WERI-Rb-1 (cell line): ENCODE measurements around the gene ST8SIA6.
A peak's percentile ranks its signal among the peaks of the same experiment; 100 is the strongest.

Source experiments
- DNase-seq: peaks from one replicate; pipeline ENCODE4 v3.0.0-alpha.2; 2020
- H3K27ac ChIP-seq: fragments of 250-450 bp; sonication (Bioruptor Pico); 2 replicates; pipeline ENCODE4 v1.5.1; 2020; ENCODE audit warnings: mild to moderate bottlenecking, moderate library complexity
- H3K27me3 ChIP-seq: fragments of 250-450 bp; sonication (Bioruptor Pico); 2 replicates; pipeline ENCODE4 v1.5.1; 2021; ENCODE audit warnings: mild to moderate bottlenecking, low read depth, moderate library complexity; ENCODE audit not compliant: insufficient read depth, severe bottlenecking
- H3K36me3 ChIP-seq: fragments of 250-450 bp; sonication (Bioruptor Pico); 2 replicates; pipeline ENCODE4 v1.5.1; 2020; ENCODE audit warnings: mild to moderate bottlenecking, moderate library complexity
- H3K4me3 ChIP-seq: 2 replicates; pipeline ENCODE4 v1.5.1; 2011; ENCODE audit warnings: low read depth, mild to moderate bottlenecking, control low read depth, low read length
- H3K9me3 ChIP-seq: fragments of 250-450 bp; sonication (Bioruptor Pico); 2 replicates; pipeline ENCODE4 v1.5.1; 2021; ENCODE audit warnings: mild to moderate bottlenecking, moderate library complexity; ENCODE audit not compliant: severe bottlenecking
- TF ChIP-seq, protein P1 (sequence below): IDR thresholded peaks from 2 replicates; pipeline ENCODE4 v1.5.1; 2011; ENCODE audit warnings: low read depth, mild to moderate bottlenecking, control low read depth, inconsistent platforms, low read length

ST8SIA6 gene

GRCh38 chr10:17307123-17307522 is 147.3 kb downstream of the ST8SIA6 start:
- H3K27me3 ChIP-seq = no peaks in the 10 kb centered on the region
- no peaks in the 10 kb centered on the region for H3K9me3 ChIP-seq
- TF ChIP-seq, protein P1, sequence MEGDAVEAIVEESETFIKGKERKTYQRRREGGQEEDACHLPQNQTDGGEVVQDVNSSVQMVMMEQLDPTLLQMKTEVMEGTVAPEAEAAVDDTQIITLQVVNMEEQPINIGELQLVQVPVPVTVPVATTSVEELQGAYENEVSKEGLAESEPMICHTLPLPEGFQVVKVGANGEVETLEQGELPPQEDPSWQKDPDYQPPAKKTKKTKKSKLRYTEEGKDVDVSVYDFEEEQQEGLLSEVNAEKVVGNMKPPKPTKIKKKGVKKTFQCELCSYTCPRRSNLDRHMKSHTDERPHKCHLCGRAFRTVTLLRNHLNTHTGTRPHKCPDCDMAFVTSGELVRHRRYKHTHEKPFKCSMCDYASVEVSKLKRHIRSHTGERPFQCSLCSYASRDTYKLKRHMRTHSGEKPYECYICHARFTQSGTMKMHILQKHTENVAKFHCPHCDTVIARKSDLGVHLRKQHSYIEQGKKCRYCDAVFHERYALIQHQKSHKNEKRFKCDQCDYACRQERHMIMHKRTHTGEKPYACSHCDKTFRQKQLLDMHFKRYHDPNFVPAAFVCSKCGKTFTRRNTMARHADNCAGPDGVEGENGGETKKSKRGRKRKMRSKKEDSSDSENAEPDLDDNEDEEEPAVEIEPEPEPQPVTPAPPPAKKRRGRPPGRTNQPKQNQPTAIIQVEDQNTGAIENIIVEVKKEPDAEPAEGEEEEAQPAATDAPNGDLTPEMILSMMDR = no peak
- no peak overlapping the region for H3K27ac ChIP-seq
- no peak for DNase-seq
- H3K36me3 ChIP-seq = no peaks in the 10 kb centered on the region
- no peak overlapping the region for H3K4me3 ChIP-seq

DNA sequence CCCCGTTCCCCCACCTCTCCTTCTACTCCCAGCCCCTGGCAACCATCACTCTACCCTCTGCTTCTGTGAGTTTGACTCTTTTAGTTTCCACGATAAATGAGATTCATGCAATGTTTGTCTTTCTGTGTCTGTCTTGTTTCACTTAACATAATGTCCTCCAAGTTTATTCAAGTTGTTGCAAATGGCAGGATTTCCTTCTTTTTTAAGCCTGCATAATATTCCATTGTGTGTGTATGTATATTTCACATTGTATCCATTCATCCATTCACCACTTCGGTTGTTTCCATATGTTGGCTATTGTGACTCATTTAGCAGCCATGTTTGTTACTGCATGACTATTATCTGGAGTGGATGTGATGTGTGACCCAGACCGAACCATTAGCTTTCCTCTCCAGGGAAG is 162.0 kb downstream of the ST8SIA6 start:
- Histone ChIP-seq H3K36me3 (no peaks in the 10 kb centered on the region), H3K27ac (no peak overlapping the region), H3K4me3 (no peak overlapping the region), H3K27me3 (no peaks in the 10 kb centered on the region), H3K9me3 (no peaks in the 10 kb centered on the region)
- TF ChIP-seq, protein P1 = no peak
- no peak for DNase-seq

DNA sequence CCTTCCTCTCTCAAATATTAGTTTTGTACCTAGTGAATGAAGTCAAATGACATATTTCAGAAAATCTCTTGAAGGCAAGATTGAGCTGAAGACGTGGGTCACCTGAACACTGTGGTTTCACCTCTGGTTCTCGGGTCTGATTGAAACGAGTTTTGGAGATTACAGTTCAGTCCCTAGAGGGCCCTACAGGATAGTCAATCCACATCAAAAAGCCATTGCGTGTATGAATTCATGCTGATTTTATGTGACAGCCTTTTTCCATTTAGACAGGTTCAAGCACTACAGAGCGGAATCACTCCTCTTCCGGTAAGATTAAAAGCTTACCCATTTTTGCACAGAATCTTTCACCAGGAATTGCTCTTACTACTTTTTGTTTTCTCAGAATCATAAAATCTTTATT is 164.2 kb downstream of the ST8SIA6 start:
- Histone ChIP-seq H3K27me3 (no peaks in the 10 kb centered on the region), H3K27ac (no peak overlapping the region), H3K36me3 (no peaks in the 10 kb centered on the region), H3K4me3 (no peak overlapping the region), H3K9me3 (no peaks in the 10 kb centered on the region)
- DNase-seq = peak; percentile 8
- TF ChIP-seq, protein P1 = no peak

DNA sequence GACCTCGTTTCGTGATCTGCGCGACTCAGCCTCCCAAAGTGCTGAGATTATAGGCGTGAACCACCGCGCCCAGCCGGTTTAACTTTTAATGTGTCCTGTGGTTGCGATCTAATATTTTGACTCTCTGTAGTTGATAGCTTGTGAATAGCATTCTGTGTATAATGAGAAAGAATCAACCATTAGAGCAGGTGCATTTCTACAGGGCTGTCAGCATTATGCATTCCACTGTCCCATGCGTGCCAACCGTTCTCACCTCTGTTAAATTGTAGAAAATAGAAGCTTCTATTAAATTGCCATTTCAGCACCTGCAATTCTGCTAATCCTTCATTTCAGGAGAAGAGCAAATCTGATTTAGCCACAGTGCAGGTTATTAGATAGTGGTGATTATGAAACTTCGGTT is 164.6 kb downstream of the ST8SIA6 start:
- Histone ChIP-seq H3K27me3 (no peaks in the 10 kb centered on the region), H3K36me3 (no peaks in the 10 kb centered on the region), H3K4me3 (no peak overlapping the region), H3K27ac (no peak overlapping the region), H3K9me3 (no peaks in the 10 kb centered on the region)
- no peak for DNase-seq
- TF ChIP-seq, protein P1 = no peak

DNA sequence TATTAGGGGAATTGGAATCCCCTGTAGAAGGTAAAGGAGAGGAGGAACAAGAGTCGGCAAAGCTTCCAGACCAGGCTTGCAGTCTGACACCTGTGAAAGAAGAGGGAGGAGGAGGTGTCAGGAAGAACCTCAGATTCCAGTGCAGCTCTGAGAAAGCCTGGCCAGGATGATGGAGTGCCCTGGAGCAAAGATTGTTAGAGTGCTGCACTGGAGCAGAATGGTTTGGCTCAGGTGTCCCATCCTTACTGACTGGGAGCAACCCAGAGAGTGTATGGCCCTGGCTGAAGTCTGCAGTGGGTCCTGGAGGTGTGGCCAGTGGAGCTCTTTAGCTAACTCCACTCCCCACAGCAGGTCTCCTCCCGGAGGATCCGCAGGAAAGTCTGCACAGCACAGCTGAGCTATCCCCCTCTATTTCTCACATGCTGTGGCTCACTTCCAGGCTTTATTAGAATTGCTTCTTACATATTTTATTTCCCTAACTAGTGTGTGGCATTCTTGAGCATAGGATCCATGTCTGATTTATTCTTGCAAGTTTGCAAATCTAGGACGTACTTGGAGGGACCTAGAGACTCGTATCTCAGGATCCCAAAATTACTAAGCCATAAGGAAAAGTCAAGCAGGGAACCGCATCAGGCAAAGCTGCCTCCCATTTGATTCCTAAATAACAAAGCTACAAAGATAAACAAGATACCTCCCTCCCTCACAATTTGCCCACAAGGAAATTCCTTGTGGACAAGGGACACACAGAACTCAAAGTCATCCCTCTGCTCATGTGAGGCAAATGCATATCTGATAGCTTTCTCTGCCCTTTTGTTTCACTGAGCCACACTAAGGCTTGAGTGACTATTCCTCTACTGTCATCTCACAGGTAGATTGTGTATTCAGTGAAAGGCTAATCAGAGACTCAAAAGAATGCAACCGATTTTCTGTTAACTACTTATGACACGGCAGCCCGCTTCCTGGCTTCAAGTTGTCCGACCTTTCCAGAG is 167.5 kb downstream of the ST8SIA6 start:
- no peaks in the 10 kb centered on the region for H3K36me3 ChIP-seq
- no peaks in the 10 kb centered on the region for H3K9me3 ChIP-seq
- no peak overlapping the region for H3K4me3 ChIP-seq
- no peak overlapping the region for H3K27ac ChIP-seq
- TF ChIP-seq, protein P1 = no peak
- no peak for DNase-seq
- no peaks in the 10 kb centered on the region for H3K27me3 ChIP-seq
